Measurements from ENCODE around the gene SCG3. TPM values are rescaled to one million over a fixed set of nuclear protein-coding genes. Genes with fewer than 3 reads are reported as not detected.

SCG3 gene
- total RNA-seq, 1 experiment from 2014 or later, result not detected

- H3K4me3 ChIP-seq, result no peak overlapping the region
- no peaks in the 10 kb centered on the region for H3K9me3 ChIP-seq (ENCODE audit: insufficient read depth, low read depth)
- H4K20me1 ChIP-seq (ENCODE audit: insufficient read depth), result no peaks in the 10 kb centered on the region
- H3K27ac ChIP-seq, result no peak overlapping the region
- no peaks in the 10 kb centered on the region for H3K79me2 ChIP-seq (ENCODE audit: low read depth)
- peaks cover 9% of the 10 kb centered on the region; the same call in 1 of the 2 replicates for H3K27me3 ChIP-seq (ENCODE audit: insufficient read depth, low read depth)
- no peaks in the 10 kb centered on the region for H3K36me3 ChIP-seq (ENCODE audit: low read depth)
- ChIA-PET POLR2A (ENCODE audit: unreplicated experiment) (interaction anchor here (0.5 kb wide), 1 partner anchor 84 kb away, joined by 3 read pairs; no protein-coding TSS in a partner anchor), CTCF (interaction anchor here (0.8 kb wide), 1 partner anchor 539 kb away, joined by 3 read pairs; no protein-coding TSS in a partner anchor)
- no peak for DNase-seq
- BruUV-seq (replicated peaks), result no TSS peak
- no peaks in the 10 kb centered on the region for H3F3A ChIP-seq (ENCODE audit: insufficient read depth, low read depth)
- intact Hi-C loops (cut with micrococcal nuclease; ENCODE audit: unreplicated experiment), result no loop called here
- no peaks in the 10 kb centered on the region; the same call in 1 of the 2 replicates for H3K9me2 ChIP-seq (ENCODE audit: insufficient read depth)
- H3K4me1 ChIP-seq (replicated peaks; ENCODE audit: insufficient read depth), result no peaks in the 10 kb centered on the region
- TF ChIP-seq CTCF (conservative IDR thresholded peaks at IDR 0.05), result no peak
- no peak overlapping the region for H3K4me2 ChIP-seq
- no peak overlapping the region for H2AFZ ChIP-seq
These were observed 21.4 kb downstream of the SCG3 start for GRCh38 chr15:51702710-51703109.

GRCh38 chr15:51706291-51706690 is 25.0 kb downstream of the SCG3 start:
- BruUV-seq (replicated peaks), result no TSS peak
- DNase-seq, result no peak
- CTCF ChIA-PET, result no interaction called here
- no peaks in the 10 kb centered on the region for H3K79me2 ChIP-seq (ENCODE audit: low read depth)
- H4K20me1 ChIP-seq (ENCODE audit: insufficient read depth), result no peaks in the 10 kb centered on the region
- H3K9me2 ChIP-seq (ENCODE audit: insufficient read depth), result no peaks in the 10 kb centered on the region; the same call in 1 of the 2 replicates
- no peak overlapping the region for H3K4me3 ChIP-seq
- intact Hi-C loops (cut with micrococcal nuclease; ENCODE audit: unreplicated experiment), result no loop called here
- no peak overlapping the region for H3K27ac ChIP-seq
- TF ChIP-seq EZH2 (IDR thresholded peaks at IDR 0.05; ENCODE audit: low read depth), result no peak
- TF ChIP-seq CTCF (conservative IDR thresholded peaks at IDR 0.05), result no peak
- H3K4me1 ChIP-seq (replicated peaks; ENCODE audit: insufficient read depth), result no peaks in the 10 kb centered on the region
- no peaks in the 10 kb centered on the region for H3K27me3 ChIP-seq (ENCODE audit: insufficient read depth, low read depth)
- POLR2A ChIA-PET (ENCODE audit: unreplicated experiment), result no interaction called here
- H2AFZ ChIP-seq, result no peak overlapping the region
- no peaks in the 10 kb centered on the region for H3F3A ChIP-seq (ENCODE audit: insufficient read depth, low read depth)
- no peak overlapping the region for H3K4me2 ChIP-seq
- H3K9me3 ChIP-seq (ENCODE audit: insufficient read depth, low read depth), result no peaks in the 10 kb centered on the region
- H3K36me3 ChIP-seq (ENCODE audit: low read depth), result no peaks in the 10 kb centered on the region

- no peaks in the 10 kb centered on the region for H3K4me1 ChIP-seq (replicated peaks; ENCODE audit: insufficient read depth)
- no peaks in the 10 kb centered on the region for H3F3A ChIP-seq (ENCODE audit: insufficient read depth, low read depth)
- no peaks in the 10 kb centered on the region for H4K20me1 ChIP-seq (ENCODE audit: insufficient read depth)
- intact Hi-C loops (cut with micrococcal nuclease; ENCODE audit: unreplicated experiment), result no loop called here
- no peak overlapping the region for H3K27ac ChIP-seq
- no peak overlapping the region for H3K4me2 ChIP-seq
- H3K79me2 ChIP-seq (ENCODE audit: low read depth), result no peaks in the 10 kb centered on the region
- DNase-seq, result no peak
- TF ChIP-seq EZH2 (IDR thresholded peaks at IDR 0.05; ENCODE audit: low read depth) (no peak), CTCF (conservative IDR thresholded peaks at IDR 0.05) (no peak)
- no peaks in the 10 kb centered on the region for H3K9me2 ChIP-seq (ENCODE audit: insufficient read depth)
- no TSS peak for BruUV-seq (replicated peaks)
- no peaks in the 10 kb centered on the region for H3K27me3 ChIP-seq (ENCODE audit: insufficient read depth, low read depth)
- no peak overlapping the region for H3K4me3 ChIP-seq
- no peaks in the 10 kb centered on the region for H3K9me3 ChIP-seq (ENCODE audit: insufficient read depth, low read depth)
- no peak overlapping the region for H2AFZ ChIP-seq
- ChIA-PET POLR2A (ENCODE audit: unreplicated experiment) (no interaction called here), CTCF (no interaction called here)
- H3K36me3 ChIP-seq (ENCODE audit: low read depth), result no peaks in the 10 kb centered on the region
These were observed 25.8 kb downstream of the SCG3 start for GRCh38 chr15:51706926-51707608.

All from PC-9 (cell line).